ENCODE measurements around the gene VAMP8. TPM values are rescaled to one million over a fixed set of nuclear protein-coding genes. Genes with fewer than 3 reads are reported as not detected.

VAMP8 gene
- total RNA-seq, 1 donor from 2014 or later: 235 TPM

- TF ChIP-seq CTCF (IDR thresholded peaks at IDR 0.05): no peak
- no peak overlapping the region for H3K27ac ChIP-seq
- peaks cover 5% of the 10 kb centered on the region for H3K4me1 ChIP-seq
- H3K27me3 ChIP-seq: no peaks in the 10 kb centered on the region
- ATAC-seq: no peak
- DNase-seq: no peak
- intact Hi-C loops (cut with DNase I): no loop called here
- no peak overlapping the region for H3K4me3 ChIP-seq
- no peaks in the 10 kb centered on the region for H3K9me3 ChIP-seq
- H3K36me3 ChIP-seq: peaks cover 97% of the 10 kb centered on the region
These were observed 27.6 kb upstream of the VAMP8 start for GRCh38 chr2:85549826-85550225.

DNA sequence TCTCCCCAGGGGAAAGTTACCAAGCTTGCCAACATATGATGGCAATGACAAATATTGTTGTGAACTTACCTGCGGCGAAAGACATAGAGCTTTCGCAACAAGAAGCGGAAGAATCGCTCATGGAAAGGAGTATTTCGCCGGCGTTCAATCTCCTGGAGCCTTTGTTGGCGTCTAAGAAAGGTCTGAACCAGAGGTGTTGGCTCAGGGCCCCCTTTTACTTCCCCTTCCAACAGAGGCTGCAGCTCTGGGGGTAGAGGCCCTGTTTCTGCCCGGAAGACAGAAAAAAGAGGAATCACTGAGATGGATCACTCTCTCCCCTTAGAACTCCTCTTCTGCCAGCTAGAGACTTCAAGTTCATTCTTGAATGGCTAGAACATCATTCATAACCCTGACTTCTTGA, 26.9 kb upstream of the VAMP8 start:
- intact Hi-C loops (cut with DNase I): no loop called here

GRCh38 chr2:85551698-85552678, 25.4 kb upstream of the VAMP8 start:
- no peak overlapping the region for H3K27ac ChIP-seq
- H3K4me1 ChIP-seq: peaks cover 5% of the 10 kb centered on the region
- peak; percentile 96 for TF ChIP-seq CTCF (IDR thresholded peaks at IDR 0.05)
- peaks cover 92% of the 10 kb centered on the region for H3K36me3 ChIP-seq
- ATAC-seq (peak; percentile 93), DNase-seq (peak; percentile 82)
- H3K9me3 ChIP-seq: no peaks in the 10 kb centered on the region
- no peak overlapping the region for H3K4me3 ChIP-seq
- intact Hi-C loops (cut with DNase I): no loop called here
- no peaks in the 10 kb centered on the region for H3K27me3 ChIP-seq

More for the DNA sequence above, 26.9 kb upstream of the VAMP8 start:
- Histone ChIP-seq H3K36me3 (peaks cover 97% of the 10 kb centered on the region), H3K4me3 (no peak overlapping the region), H3K4me1 (peaks cover 5% of the 10 kb centered on the region), H3K27ac (no peak overlapping the region), H3K27me3 (no peaks in the 10 kb centered on the region), H3K9me3 (no peaks in the 10 kb centered on the region)
- no peak for TF ChIP-seq CTCF (IDR thresholded peaks at IDR 0.05)
- ATAC-seq (no peak), DNase-seq (no peak)

DNA sequence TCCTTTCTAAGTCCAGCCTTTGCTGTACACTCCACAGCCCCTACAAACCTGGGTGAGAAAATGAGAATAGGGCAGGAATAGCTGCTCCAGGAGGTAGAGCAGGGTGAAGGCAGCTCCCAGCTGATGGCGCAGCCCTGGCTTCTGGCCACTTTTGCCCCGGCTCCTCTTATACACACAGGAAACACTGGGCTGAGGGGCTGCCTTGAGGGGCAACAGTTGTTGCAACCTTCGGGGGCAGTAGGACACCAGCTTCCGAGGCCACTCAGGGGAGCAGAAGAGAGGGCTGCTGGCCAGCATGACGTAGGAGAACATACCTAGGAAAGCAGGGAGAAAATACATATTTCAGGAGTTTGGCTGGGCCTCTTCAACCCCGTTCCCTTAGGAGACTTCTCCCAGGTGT, 24.2 kb upstream of the VAMP8 start:
- peaks cover 90% of the 10 kb centered on the region for H3K36me3 ChIP-seq
- TF ChIP-seq CTCF (IDR thresholded peaks at IDR 0.05): no peak
- peaks cover 5% of the 10 kb centered on the region for H3K4me1 ChIP-seq
- H3K27ac ChIP-seq: no peak overlapping the region
- intact Hi-C loops (cut with DNase I): no loop called here
- H3K27me3 ChIP-seq: no peaks in the 10 kb centered on the region
- H3K4me3 ChIP-seq: no peak overlapping the region
- ATAC-seq: no peak
- H3K9me3 ChIP-seq: no peaks in the 10 kb centered on the region
- DNase-seq: no peak

GRCh38 chr2:85554980-85555612, 22.3 kb upstream of the VAMP8 start:
- DNase-seq (no peak), ATAC-seq (no peak)
- H3K4me3 ChIP-seq: no peak overlapping the region
- H3K27ac ChIP-seq: no peak overlapping the region
- H3K4me1 ChIP-seq: peaks cover 21% of the 10 kb centered on the region
- intact Hi-C loops (cut with DNase I): no loop called here
- H3K27me3 ChIP-seq: no peaks in the 10 kb centered on the region
- no peak for TF ChIP-seq CTCF (IDR thresholded peaks at IDR 0.05)
- H3K9me3 ChIP-seq: no peaks in the 10 kb centered on the region
- H3K36me3 ChIP-seq: peaks cover 82% of the 10 kb centered on the region

All from upper lobe of right lung (tissue), 1 donor.